Thyroid gland (tissue), 4 donors: Measurements from ENCODE around the gene GRM8. TPM values are rescaled to one million over a fixed set of nuclear protein-coding genes. Genes with fewer than 3 reads are reported as not detected.
"Not testable (repeated sequence)": the region's sequence is repeated elsewhere in the genome, so short reads cannot be mapped to it uniquely, and the experiment has no call there.

Source experiments
- DNase-seq, 2 donors: peaks; one replicate each; pipeline ENCODE4 v3.0.0-alpha.2; 2019
- H3K27ac ChIP-seq, 3 donors: fragments of 200-600 bp; sonication (generic); 1 replicate in 2 of 3; 2 replicates in 1 of 3; pipeline ENCODE4 v1.5.1; 2016 to 2019; ENCODE audit warnings: mild to moderate bottlenecking in 1 of 3, moderate library complexity in 1 of 3
- H3K27me3 ChIP-seq: fragments of 200-600 bp; sonication (generic); one replicate; pipeline ENCODE4 v1.5.1; 2019
- H3K36me3 ChIP-seq, 2 donors: fragments of 200-600 bp; sonication (generic); one replicate each; pipeline ENCODE4 v1.5.1; 2016 to 2019
- H3K4me1 ChIP-seq, 2 donors: fragments of 200-600 bp; sonication (generic); one replicate each; pipeline ENCODE4 v1.5.1; 2017 to 2019
- H3K4me3 ChIP-seq, 3 donors: fragments of 200-600 bp; sonication (generic); replicated peaks in 1 of 3; 1 replicate in 2 of 3; 2 replicates in 1 of 3; pipeline ENCODE4 v1.5.1; 2016; ENCODE audit warnings: mild to moderate bottlenecking in 1 of 3
- H3K9me3 ChIP-seq: fragments of 200-600 bp; sonication (generic); one replicate; pipeline ENCODE4 v1.5.1; 2017
- POLR2A ChIP-seq, 2 donors: fragments of 450-650 bp; IDR thresholded peaks; one replicate each; pipeline ENCODE4 v1.6.1; 2017; ENCODE audit warnings: antibody characterized with exemption in 2 of 2, mild to moderate bottlenecking in 2 of 2, moderate library complexity in 1 of 2
- WGBS, 2 donors: methylation state at CpG; one replicate each; pipeline ENCODE4 v1.1.5; 2017; 5-methylcytosine and 5-hydroxymethylcytosine counted together
- intact Hi-C: fragments of 100-400 bp; cut with DNase I; formaldehyde crosslinking; loops from one replicate; pipeline ENCODE4 v1.15.1; 2023
- total RNA-seq, 4 donors: library from RNA; depleted of rRNA; stranded (reverse); fragments of >200 nt; gene quantifications; one replicate each; pipeline ENCODE4 v1.2.3, GENCODE V29; 2016
- TF ChIP-seq, protein P1 (sequence below), 6 experiments: fragments of 200-600 bp in 3 of 6; fragments of 450-650 bp in 3 of 6; sonication (generic) in 3 of 6; IDR thresholded peaks; one replicate each; pipeline ENCODE4 v1.5.1; 2016 to 2019; ENCODE audit warnings: antibody characterized with exemption in 6 of 6, mild to moderate bottlenecking in 2 of 6, inconsistent platforms in 1 of 6, moderate library complexity in 1 of 6

The GRM8 gene
- total RNA-seq, 4 donors from 2014 or later = 0.54 to 9.5 (median 4.8) TPM

DNA sequence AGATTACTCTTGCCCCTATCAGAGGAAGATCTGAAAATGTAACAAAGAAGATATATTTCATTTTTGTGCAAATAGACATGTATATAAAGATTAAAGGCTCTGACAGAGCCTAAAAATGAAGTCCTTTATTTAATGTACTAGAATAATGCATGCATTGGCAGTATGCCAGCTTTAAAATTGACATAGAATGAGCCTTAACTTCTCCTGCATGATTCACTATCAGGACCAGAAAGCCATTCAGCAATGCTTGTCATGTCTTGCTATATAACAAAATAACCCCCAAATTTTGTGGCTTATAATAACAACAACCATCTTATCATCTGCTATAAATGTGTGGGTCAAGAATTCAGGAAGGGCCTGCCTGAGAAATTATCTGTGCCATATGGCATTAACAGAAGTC lies 411.9 kb downstream of the GRM8 start:
- intact Hi-C loops = no loop called here
- DNase-seq = no peak
- H3K27ac ChIP-seq = no peak overlapping the region
- H3K4me1 ChIP-seq = no peaks in the 10 kb centered on the region
- H3K27me3 ChIP-seq = no peaks in the 10 kb centered on the region
- H3K9me3 ChIP-seq = no peaks in the 10 kb centered on the region
- H3K4me3 ChIP-seq = no peak overlapping the region
- H3K36me3 ChIP-seq = no peaks in the 10 kb centered on the region
- TF ChIP-seq POLR2A (IDR thresholded peaks at IDR 0.05) = no peak
- TF ChIP-seq, protein P1, sequence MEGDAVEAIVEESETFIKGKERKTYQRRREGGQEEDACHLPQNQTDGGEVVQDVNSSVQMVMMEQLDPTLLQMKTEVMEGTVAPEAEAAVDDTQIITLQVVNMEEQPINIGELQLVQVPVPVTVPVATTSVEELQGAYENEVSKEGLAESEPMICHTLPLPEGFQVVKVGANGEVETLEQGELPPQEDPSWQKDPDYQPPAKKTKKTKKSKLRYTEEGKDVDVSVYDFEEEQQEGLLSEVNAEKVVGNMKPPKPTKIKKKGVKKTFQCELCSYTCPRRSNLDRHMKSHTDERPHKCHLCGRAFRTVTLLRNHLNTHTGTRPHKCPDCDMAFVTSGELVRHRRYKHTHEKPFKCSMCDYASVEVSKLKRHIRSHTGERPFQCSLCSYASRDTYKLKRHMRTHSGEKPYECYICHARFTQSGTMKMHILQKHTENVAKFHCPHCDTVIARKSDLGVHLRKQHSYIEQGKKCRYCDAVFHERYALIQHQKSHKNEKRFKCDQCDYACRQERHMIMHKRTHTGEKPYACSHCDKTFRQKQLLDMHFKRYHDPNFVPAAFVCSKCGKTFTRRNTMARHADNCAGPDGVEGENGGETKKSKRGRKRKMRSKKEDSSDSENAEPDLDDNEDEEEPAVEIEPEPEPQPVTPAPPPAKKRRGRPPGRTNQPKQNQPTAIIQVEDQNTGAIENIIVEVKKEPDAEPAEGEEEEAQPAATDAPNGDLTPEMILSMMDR (IDR thresholded peaks at IDR 0.05) = no peak

DNA sequence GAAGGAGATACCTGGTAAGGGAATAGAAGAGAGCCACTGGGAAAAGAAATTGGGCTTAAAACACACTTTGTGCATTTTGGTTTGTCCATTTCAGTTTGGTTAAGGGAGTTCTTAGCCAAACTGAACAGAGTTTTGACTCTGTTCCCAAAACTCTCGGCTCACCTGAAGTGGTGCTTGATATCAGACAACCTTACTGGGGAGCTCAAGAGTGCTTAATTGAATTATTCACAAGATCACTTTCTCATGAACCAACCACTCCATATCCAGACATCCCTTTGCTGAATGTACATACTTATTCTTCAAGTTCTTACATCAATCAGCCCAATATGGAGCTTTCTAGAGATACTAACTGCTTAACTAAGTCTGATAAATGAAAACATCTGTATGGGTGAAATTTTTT lies 413.1 kb downstream of the GRM8 start:
- H3K36me3 ChIP-seq = no peaks in the 10 kb centered on the region
- 25 to 35% methylated on average over 1 of the region's 1 CpG for WGBS, 2 donors

DNA sequence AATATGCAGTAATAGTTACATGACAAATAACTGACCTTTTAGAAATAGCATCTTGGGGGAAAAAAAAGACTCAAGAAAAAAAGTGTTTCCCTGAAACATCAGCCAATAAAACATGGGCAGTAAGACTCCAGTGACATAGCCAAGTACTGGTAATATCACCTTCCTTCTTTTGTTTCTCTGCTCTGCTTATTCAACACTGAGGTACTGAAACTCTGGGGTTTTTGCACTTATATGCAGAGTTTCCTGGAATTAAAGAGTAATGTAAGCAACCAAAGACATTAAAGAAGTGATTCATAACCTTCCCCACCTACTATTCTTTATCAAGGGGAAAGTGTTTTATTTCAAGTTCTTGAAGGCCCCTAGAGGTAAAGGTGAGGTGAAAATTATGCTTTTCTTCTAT lies 414.5 kb downstream of the GRM8 start:
- Histone ChIP-seq H3K36me3 (no peaks in the 10 kb centered on the region), H3K4me1 (no peaks in the 10 kb centered on the region), H3K9me3 (no peaks in the 10 kb centered on the region), H3K27ac (no peak overlapping the region), H3K4me3 (no peak overlapping the region), H3K27me3 (no peaks in the 10 kb centered on the region)
- no peak for DNase-seq
- intact Hi-C loops = no loop called here
- TF ChIP-seq POLR2A (IDR thresholded peaks at IDR 0.05) = no peak
- TF ChIP-seq, protein P1 (IDR thresholded peaks at IDR 0.05) = no peak

More for the DNA sequence above, 413.1 kb downstream of the GRM8 start:
- DNase-seq = peak; percentile 11 to 18
- Histone ChIP-seq H3K4me1 (no peaks in the 10 kb centered on the region), H3K27me3 (no peaks in the 10 kb centered on the region), H3K27ac (no peak overlapping the region), H3K9me3 (no peaks in the 10 kb centered on the region), H3K4me3 (no peak overlapping the region)
- intact Hi-C loops = no loop called here
- no peak for TF ChIP-seq POLR2A (IDR thresholded peaks at IDR 0.05)

DNA sequence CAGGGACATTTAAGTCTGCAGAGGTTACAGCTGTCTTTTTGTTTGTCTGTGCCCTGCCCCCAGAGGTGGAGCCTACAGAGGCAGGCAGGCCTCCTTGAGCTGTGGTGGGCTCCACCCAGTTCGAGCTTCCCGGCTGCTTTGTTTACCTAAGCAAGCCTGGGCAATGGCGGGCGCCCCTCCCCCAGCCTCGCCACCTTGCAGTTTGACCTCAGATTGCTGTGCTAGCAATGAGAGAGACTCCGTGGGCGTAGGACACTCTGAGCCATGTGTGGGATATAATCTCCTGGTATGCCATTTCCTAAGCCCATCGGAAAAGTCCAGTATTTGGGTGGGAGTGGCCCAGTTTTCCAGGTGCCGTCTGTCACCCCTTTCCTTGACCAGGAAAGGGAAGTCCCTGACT lies 421.5 kb downstream of the GRM8 start:
- H3K27ac ChIP-seq, H3K9me3 ChIP-seq, intact Hi-C loops, H3K27me3 ChIP-seq, H3K4me3 ChIP-seq, DNase-seq, H3K36me3 ChIP-seq, H3K4me1 ChIP-seq: not testable (repeated sequence)
- WGBS, 2 donors = 89 to 90% methylated on average over 7 to 9 of the region's 9 CpGs

DNA sequence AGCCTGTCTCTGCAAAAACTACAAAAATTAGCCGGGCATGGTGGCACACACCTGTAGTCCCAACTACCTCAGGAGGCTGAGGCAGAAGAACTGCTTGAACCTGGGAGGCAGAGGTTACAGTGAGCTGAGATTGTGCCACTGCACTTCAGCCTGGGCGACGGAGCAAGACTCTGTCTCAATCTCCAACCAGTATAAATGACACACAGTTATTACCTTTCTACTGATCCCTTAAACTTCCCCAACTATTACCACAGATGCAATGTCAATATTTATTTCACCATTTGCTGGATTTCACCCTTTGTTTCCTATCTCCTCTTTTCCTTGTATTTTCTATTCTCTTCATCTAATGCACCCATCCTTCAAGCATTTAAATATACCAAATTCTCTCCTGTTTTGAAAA lies 431.8 kb downstream of the GRM8 start:
- intact Hi-C loops = no loop called here
- H3K4me1 ChIP-seq = no peaks in the 10 kb centered on the region
- no peak for TF ChIP-seq POLR2A (IDR thresholded peaks at IDR 0.05)
- TF ChIP-seq, protein P1 (IDR thresholded peaks at IDR 0.05) = no peak
- no peaks in the 10 kb centered on the region for H3K9me3 ChIP-seq
- no peak for DNase-seq
- H3K36me3 ChIP-seq = no peaks in the 10 kb centered on the region
- 89 to 99% methylated on average over 3 of the region's 3 CpGs for WGBS, 2 donors
- no peak overlapping the region for H3K27ac ChIP-seq
- H3K27me3 ChIP-seq = no peaks in the 10 kb centered on the region
- H3K4me3 ChIP-seq = no peak overlapping the region

DNA sequence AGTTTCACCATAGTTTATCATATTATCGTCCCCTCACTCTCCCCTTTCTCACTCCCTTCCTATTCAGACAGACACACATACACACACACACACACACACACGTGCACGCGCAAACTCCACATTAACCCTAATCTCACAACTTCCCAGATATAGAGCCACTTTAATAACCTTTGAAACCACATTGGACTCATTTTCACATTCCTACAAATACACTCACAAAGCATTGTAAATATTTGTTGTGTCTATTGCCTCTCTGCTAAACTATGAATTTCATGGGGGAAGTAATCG lies 433.6 kb downstream of the GRM8 start:
- Histone ChIP-seq H3K27ac (no peak overlapping the region), H3K4me1 (no peaks in the 10 kb centered on the region), H3K9me3 (no peaks in the 10 kb centered on the region), H3K36me3 (no peaks in the 10 kb centered on the region), H3K27me3 (no peaks in the 10 kb centered on the region), H3K4me3 (no peak overlapping the region)
- TF ChIP-seq, protein P1 (IDR thresholded peaks at IDR 0.05) = no peak
- no peak for TF ChIP-seq POLR2A (IDR thresholded peaks at IDR 0.05)
- no peak for DNase-seq
- WGBS, 2 donors = 84 to 88% methylated on average over 5 of the region's 5 CpGs
- intact Hi-C loops = no loop called here
